HL-60 (cell line): ENCODE data around the gene EGFR.

Experiments used
- CTCF ChIP-seq: IDR thresholded peaks from one replicate; pipeline ENCODE4 v1.5.1; 2011; ENCODE audit warnings: low read length, control low read depth, inconsistent platforms; ENCODE audit not compliant: insufficient read depth
- POLR2AphosphoS5 ChIP-seq: IDR thresholded peaks from 2 replicates; pipeline ENCODE4 v1.6.1; 2012; ENCODE audit warnings: low read depth
- SPI1 ChIP-seq: IDR thresholded peaks from 2 replicates; pipeline ENCODE4 v1.6.1; 2012; ENCODE audit warnings: low read depth, mild to moderate bottlenecking, borderline replicate concordance
- TF ChIP-seq, protein P1 (sequence below): IDR thresholded peaks from 2 replicates; pipeline ENCODE4 v1.6.1; 2012; ENCODE audit warnings: low read depth; ENCODE audit not compliant: insufficient replicate concordance

- TF ChIP-seq CTCF (no peak), POLR2AphosphoS5 (no peak), SPI1 (no peak)
- TF ChIP-seq, protein P1, sequence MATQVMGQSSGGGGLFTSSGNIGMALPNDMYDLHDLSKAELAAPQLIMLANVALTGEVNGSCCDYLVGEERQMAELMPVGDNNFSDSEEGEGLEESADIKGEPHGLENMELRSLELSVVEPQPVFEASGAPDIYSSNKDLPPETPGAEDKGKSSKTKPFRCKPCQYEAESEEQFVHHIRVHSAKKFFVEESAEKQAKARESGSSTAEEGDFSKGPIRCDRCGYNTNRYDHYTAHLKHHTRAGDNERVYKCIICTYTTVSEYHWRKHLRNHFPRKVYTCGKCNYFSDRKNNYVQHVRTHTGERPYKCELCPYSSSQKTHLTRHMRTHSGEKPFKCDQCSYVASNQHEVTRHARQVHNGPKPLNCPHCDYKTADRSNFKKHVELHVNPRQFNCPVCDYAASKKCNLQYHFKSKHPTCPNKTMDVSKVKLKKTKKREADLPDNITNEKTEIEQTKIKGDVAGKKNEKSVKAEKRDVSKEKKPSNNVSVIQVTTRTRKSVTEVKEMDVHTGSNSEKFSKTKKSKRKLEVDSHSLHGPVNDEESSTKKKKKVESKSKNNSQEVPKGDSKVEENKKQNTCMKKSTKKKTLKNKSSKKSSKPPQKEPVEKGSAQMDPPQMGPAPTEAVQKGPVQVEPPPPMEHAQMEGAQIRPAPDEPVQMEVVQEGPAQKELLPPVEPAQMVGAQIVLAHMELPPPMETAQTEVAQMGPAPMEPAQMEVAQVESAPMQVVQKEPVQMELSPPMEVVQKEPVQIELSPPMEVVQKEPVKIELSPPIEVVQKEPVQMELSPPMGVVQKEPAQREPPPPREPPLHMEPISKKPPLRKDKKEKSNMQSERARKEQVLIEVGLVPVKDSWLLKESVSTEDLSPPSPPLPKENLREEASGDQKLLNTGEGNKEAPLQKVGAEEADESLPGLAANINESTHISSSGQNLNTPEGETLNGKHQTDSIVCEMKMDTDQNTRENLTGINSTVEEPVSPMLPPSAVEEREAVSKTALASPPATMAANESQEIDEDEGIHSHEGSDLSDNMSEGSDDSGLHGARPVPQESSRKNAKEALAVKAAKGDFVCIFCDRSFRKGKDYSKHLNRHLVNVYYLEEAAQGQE = no peak
These were observed 30.3 kb upstream of the EGFR start for GRCh38 chr7:54988516-54988915.
